ENCODE data around the gene CCDC117. TPM values are rescaled to one million over a fixed set of nuclear protein-coding genes. Genes with fewer than 3 reads are reported as not detected.
A peak's percentile ranks its signal among the peaks of the same experiment; 100 is the strongest.

The CCDC117 gene
- total RNA-seq (2021) (30.8 and 33.5 TPM in 2 replicates), Bru-seq, nascent RNA (percentile 86 among the genes with signal in this experiment), BruChase-seq, experiment 1, labeled RNA remaining after a 2-hour chase (percentile 96 among the genes with signal in this experiment), BruChase-seq, experiment 2, labeled RNA remaining after a 6-hour chase (percentile 82 among the genes with signal in this experiment)
- long read RNA-seq, transcript CCDC117-201 (5 exons, 3,985 nt) = major isoform, 113 of 135 reads
- long read RNA-seq, partial matches to known transcripts = 7 of 135 reads
- long read RNA-seq, other reads (novel, unspliced or antisense) = 8 of 135 reads

DNA sequence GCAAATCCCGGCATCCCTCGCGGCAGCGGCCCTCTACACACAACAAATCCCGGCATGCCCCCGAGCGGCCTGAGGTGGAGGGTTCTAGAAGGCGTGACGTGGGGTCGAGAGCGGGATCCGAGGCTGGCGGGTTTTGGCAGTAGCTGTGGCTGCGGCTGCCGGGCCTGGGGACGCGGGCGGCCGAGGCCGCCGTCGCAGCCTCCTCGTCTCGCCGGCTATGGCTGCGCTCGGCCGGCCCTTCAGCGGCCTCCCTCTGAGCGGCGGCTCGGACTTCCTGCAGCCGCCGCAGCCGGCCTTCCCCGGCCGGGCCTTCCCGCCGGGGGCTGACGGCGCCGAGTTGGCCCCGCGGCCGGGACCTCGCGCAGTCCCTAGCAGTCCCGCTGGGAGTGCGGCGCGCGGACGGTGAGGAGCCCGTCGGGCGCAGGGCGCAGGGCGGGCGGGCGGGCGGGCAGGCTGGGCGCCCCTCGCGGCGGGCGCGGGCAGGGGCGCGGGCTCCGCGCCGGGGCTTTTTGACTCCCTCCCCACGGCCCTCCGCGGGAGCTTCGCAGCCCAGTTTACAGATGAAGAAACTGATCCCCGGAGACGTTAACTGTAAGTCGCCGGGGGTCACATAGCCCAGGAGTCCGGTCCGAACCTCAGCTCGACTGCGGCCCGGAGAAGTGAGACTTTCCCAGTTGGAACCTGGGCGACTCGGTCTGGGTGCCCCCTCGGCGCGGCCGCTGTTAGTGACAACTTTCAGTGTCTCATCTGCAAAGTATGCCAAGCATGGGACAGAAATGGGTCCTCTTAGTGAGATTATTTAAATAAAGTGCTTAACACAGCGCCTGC lies at the start of gene CCDC117:
CCDC117 (plus strand) TSS at position 63 of the 828 bp plus-strand sequence; CDS start at position 218, 155 bp downstream.
- intact Hi-C loops (cut with micrococcal nuclease; ENCODE audit: unreplicated experiment) = loop anchor here (1.0 kb wide), 1 partner anchor 31 kb away; the partner anchor contains the start of gene HSCB

GRCh38 chr22:28728002-28728401 lies 44.5 kb upstream of the CCDC117 start:
- no TSS peak for BruUV-seq (replicated peaks)

More for the DNA sequence above, at the start of gene CCDC117:
- peak within 1 kb of the TSS; percentile 78 for H3K4me3 ChIP-seq (ENCODE audit: low read depth, low read length, poor library complexity, severe bottlenecking)
- no TSS peak for BruUV-seq (replicated peaks)
- TF ChIP-seq, protein P1, sequence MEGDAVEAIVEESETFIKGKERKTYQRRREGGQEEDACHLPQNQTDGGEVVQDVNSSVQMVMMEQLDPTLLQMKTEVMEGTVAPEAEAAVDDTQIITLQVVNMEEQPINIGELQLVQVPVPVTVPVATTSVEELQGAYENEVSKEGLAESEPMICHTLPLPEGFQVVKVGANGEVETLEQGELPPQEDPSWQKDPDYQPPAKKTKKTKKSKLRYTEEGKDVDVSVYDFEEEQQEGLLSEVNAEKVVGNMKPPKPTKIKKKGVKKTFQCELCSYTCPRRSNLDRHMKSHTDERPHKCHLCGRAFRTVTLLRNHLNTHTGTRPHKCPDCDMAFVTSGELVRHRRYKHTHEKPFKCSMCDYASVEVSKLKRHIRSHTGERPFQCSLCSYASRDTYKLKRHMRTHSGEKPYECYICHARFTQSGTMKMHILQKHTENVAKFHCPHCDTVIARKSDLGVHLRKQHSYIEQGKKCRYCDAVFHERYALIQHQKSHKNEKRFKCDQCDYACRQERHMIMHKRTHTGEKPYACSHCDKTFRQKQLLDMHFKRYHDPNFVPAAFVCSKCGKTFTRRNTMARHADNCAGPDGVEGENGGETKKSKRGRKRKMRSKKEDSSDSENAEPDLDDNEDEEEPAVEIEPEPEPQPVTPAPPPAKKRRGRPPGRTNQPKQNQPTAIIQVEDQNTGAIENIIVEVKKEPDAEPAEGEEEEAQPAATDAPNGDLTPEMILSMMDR (conservative IDR thresholded peaks at IDR 0.05; ENCODE audit: low read depth, low read length) = peak; percentile 38
- no peak for TF ChIP-seq EZH2 (IDR thresholded peaks at IDR 0.05; ENCODE audit: borderline replicate concordance, low read depth, low read length, poor library complexity, severe bottlenecking)
- no peaks in the 10 kb centered on the region for H3K4me1 ChIP-seq (ENCODE audit: insufficient read depth, low read length, poor library complexity, severe bottlenecking)
- H3K9me3 ChIP-seq (ENCODE audit: low read depth, low read length, poor library complexity, severe bottlenecking) = no peaks in the 10 kb centered on the region
- H3K27me3 ChIP-seq (replicated peaks; ENCODE audit: insufficient read depth, low read depth, low read length, poor library complexity) = no peaks in the 10 kb centered on the region
- peaks cover 12% of the 10 kb centered on the region for H3K36me3 ChIP-seq (ENCODE audit: insufficient read depth, low read length, poor library complexity, severe bottlenecking)
- ChIA-PET CTCF (interaction anchor here (0.6 kb wide), 1 partner anchor 47 kb away, joined by 3 read pairs; no protein-coding TSS in a partner anchor), POLR2A (ENCODE audit: low non-redundant PET) (no interaction called here)
- peak within 1 kb of the TSS; percentile 97 for H3K27ac ChIP-seq (ENCODE audit: low read depth, low read length, poor library complexity, severe bottlenecking)
- DNase-seq (ENCODE audit: low spot score) = peak; percentile 98

GRCh38 chr22:28728621-28729313 lies 43.7 kb upstream of the CCDC117 start:
- H3K27me3 ChIP-seq (replicated peaks; ENCODE audit: insufficient read depth, low read depth, low read length, poor library complexity) = no peaks in the 10 kb centered on the region
- no peak overlapping the region for H3K27ac ChIP-seq (ENCODE audit: low read depth, low read length, poor library complexity, severe bottlenecking)
- TF ChIP-seq, protein P1 (conservative IDR thresholded peaks at IDR 0.05; ENCODE audit: low read depth, low read length) = no peak
- no peak for TF ChIP-seq EZH2 (IDR thresholded peaks at IDR 0.05; ENCODE audit: borderline replicate concordance, low read depth, low read length, poor library complexity, severe bottlenecking)
- ChIA-PET CTCF (no interaction called here), POLR2A (ENCODE audit: low non-redundant PET) (no interaction called here)
- H3K36me3 ChIP-seq (ENCODE audit: insufficient read depth, low read length, poor library complexity, severe bottlenecking) = peaks cover 51% of the 10 kb centered on the region
- no peak for DNase-seq (ENCODE audit: low spot score)
- no peaks in the 10 kb centered on the region for H3K9me3 ChIP-seq (ENCODE audit: low read depth, low read length, poor library complexity, severe bottlenecking)
- H3K4me1 ChIP-seq (ENCODE audit: insufficient read depth, low read length, poor library complexity, severe bottlenecking) = no peaks in the 10 kb centered on the region
- BruUV-seq (replicated peaks) = no TSS peak
- no peak overlapping the region for H3K4me3 ChIP-seq (ENCODE audit: low read depth, low read length, poor library complexity, severe bottlenecking)
- intact Hi-C loops (cut with micrococcal nuclease; ENCODE audit: unreplicated experiment) = no loop called here

More at GRCh38 chr22:28728002-28728401, 44.5 kb upstream of the CCDC117 start:
- Histone ChIP-seq H3K27me3 (replicated peaks; ENCODE audit: insufficient read depth, low read depth, low read length, poor library complexity) (no peaks in the 10 kb centered on the region), H3K9me3 (ENCODE audit: low read depth, low read length, poor library complexity, severe bottlenecking) (no peaks in the 10 kb centered on the region), H3K27ac (ENCODE audit: low read depth, low read length, poor library complexity, severe bottlenecking) (no peak overlapping the region), H3K4me3 (ENCODE audit: low read depth, low read length, poor library complexity, severe bottlenecking) (no peak overlapping the region), H3K4me1 (ENCODE audit: insufficient read depth, low read length, poor library complexity, severe bottlenecking) (no peaks in the 10 kb centered on the region), H3K36me3 (ENCODE audit: insufficient read depth, low read length, poor library complexity, severe bottlenecking) (peaks cover 50% of the 10 kb centered on the region)
- intact Hi-C loops (cut with micrococcal nuclease; ENCODE audit: unreplicated experiment) = no loop called here
- TF ChIP-seq EZH2 (IDR thresholded peaks at IDR 0.05; ENCODE audit: borderline replicate concordance, low read depth, low read length, poor library complexity, severe bottlenecking) = no peak
- TF ChIP-seq, protein P1 (conservative IDR thresholded peaks at IDR 0.05; ENCODE audit: low read depth, low read length) = no peak
- no peak for DNase-seq (ENCODE audit: low spot score)
- CTCF ChIA-PET = no interaction called here
- POLR2A ChIA-PET (ENCODE audit: low non-redundant PET) = no interaction called here
